ENCODE data around the gene SLC25A48. TPM values are rescaled to one million over a fixed set of nuclear protein-coding genes. Genes with fewer than 3 reads are reported as not detected.

SLC25A48 gene
- total RNA-seq, 1 donor: not detected

GRCh38 chr5:135821061-135821801, 13.2 kb upstream of the SLC25A48 start:
- no peaks in the 10 kb centered on the region for H4K20me1 ChIP-seq (ENCODE audit: insufficient read depth, low read length)
- H2AFZ ChIP-seq (ENCODE audit: low read length): no peak overlapping the region
- no peak overlapping the region for H3K27ac ChIP-seq (ENCODE audit: low read depth, low read length)
- DNase-seq (ENCODE audit: insufficient read length, low spot score, missing footprints): peak; percentile 22
- no peaks in the 10 kb centered on the region for H3K4me1 ChIP-seq (ENCODE audit: insufficient read depth, low read length)
- no peak overlapping the region for H3K4me2 ChIP-seq (ENCODE audit: insufficient read depth, low read length)
- peaks cover 3% of the 10 kb centered on the region for H3K27me3 ChIP-seq (ENCODE audit: insufficient read depth, low read length)
- H3K36me3 ChIP-seq (ENCODE audit: insufficient read depth, low read length): no peaks in the 10 kb centered on the region
- H3K79me2 ChIP-seq (ENCODE audit: insufficient read depth, low read length): no peaks in the 10 kb centered on the region
- no peak overlapping the region for H3K4me3 ChIP-seq (ENCODE audit: insufficient read depth, low read length)
- no peak for TF ChIP-seq CTCF (IDR thresholded peaks at IDR 0.05; ENCODE audit: extremely low read depth, low read depth, low read length)
- H3K9me3 ChIP-seq (ENCODE audit: low read depth, low read length): no peaks in the 10 kb centered on the region

- H3K4me2 ChIP-seq (ENCODE audit: insufficient read depth, low read length): no peak overlapping the region
- peak; percentile 30 for DNase-seq (ENCODE audit: insufficient read length, low spot score, missing footprints)
- TF ChIP-seq CTCF (IDR thresholded peaks at IDR 0.05; ENCODE audit: extremely low read depth, low read depth, low read length): no peak
These were observed 12.7 kb upstream of the SLC25A48 start for GRCh38 chr5:135821802-135822201.

GRCh38 chr5:135822286-135822685, 12.2 kb upstream of the SLC25A48 start:
- Histone ChIP-seq H3K36me3 (ENCODE audit: insufficient read depth, low read length) (no peaks in the 10 kb centered on the region), H2AFZ (ENCODE audit: low read length) (no peak overlapping the region), H3K9me3 (ENCODE audit: low read depth, low read length) (no peaks in the 10 kb centered on the region), H4K20me1 (ENCODE audit: insufficient read depth, low read length) (no peaks in the 10 kb centered on the region), H3K4me2 (ENCODE audit: insufficient read depth, low read length) (no peak overlapping the region), H3K4me1 (ENCODE audit: insufficient read depth, low read length) (no peaks in the 10 kb centered on the region), H3K27me3 (ENCODE audit: insufficient read depth, low read length) (peaks cover 3% of the 10 kb centered on the region), H3K27ac (ENCODE audit: low read depth, low read length) (no peak overlapping the region), H3K79me2 (ENCODE audit: insufficient read depth, low read length) (no peaks in the 10 kb centered on the region), H3K4me3 (ENCODE audit: insufficient read depth, low read length) (no peak overlapping the region)
- no peak for TF ChIP-seq CTCF (IDR thresholded peaks at IDR 0.05; ENCODE audit: extremely low read depth, low read depth, low read length)
- peak; percentile 11 for DNase-seq (ENCODE audit: insufficient read length, low spot score, missing footprints)

More at GRCh38 chr5:135821802-135822201, 12.7 kb upstream of the SLC25A48 start:
- no peak overlapping the region for H3K4me3 ChIP-seq (ENCODE audit: insufficient read depth, low read length)
- H3K9me3 ChIP-seq (ENCODE audit: low read depth, low read length): no peaks in the 10 kb centered on the region
- H3K36me3 ChIP-seq (ENCODE audit: insufficient read depth, low read length): no peaks in the 10 kb centered on the region
- no peaks in the 10 kb centered on the region for H4K20me1 ChIP-seq (ENCODE audit: insufficient read depth, low read length)
- H3K4me1 ChIP-seq (ENCODE audit: insufficient read depth, low read length): no peaks in the 10 kb centered on the region
- H3K27ac ChIP-seq (ENCODE audit: low read depth, low read length): no peak overlapping the region
- H3K27me3 ChIP-seq (ENCODE audit: insufficient read depth, low read length): peaks cover 3% of the 10 kb centered on the region
- no peaks in the 10 kb centered on the region for H3K79me2 ChIP-seq (ENCODE audit: insufficient read depth, low read length)
- no peak overlapping the region for H2AFZ ChIP-seq (ENCODE audit: low read length)

- Histone ChIP-seq H3K9me3 (ENCODE audit: low read depth, low read length) (no peaks in the 10 kb centered on the region), H4K20me1 (ENCODE audit: insufficient read depth, low read length) (no peaks in the 10 kb centered on the region), H3K27ac (ENCODE audit: low read depth, low read length) (no peak overlapping the region), H3K4me1 (ENCODE audit: insufficient read depth, low read length) (no peaks in the 10 kb centered on the region), H3K79me2 (ENCODE audit: insufficient read depth, low read length) (no peaks in the 10 kb centered on the region), H3K4me2 (ENCODE audit: insufficient read depth, low read length) (no peak overlapping the region), H3K4me3 (ENCODE audit: insufficient read depth, low read length) (no peak overlapping the region), H3K27me3 (ENCODE audit: insufficient read depth, low read length) (no peaks in the 10 kb centered on the region), H2AFZ (ENCODE audit: low read length) (no peak overlapping the region), H3K36me3 (ENCODE audit: insufficient read depth, low read length) (no peaks in the 10 kb centered on the region)
- peak; percentile 19 for DNase-seq (ENCODE audit: insufficient read length, low spot score, missing footprints)
- TF ChIP-seq CTCF (IDR thresholded peaks at IDR 0.05; ENCODE audit: extremely low read depth, low read depth, low read length): no peak
These were observed 11.5 kb upstream of the SLC25A48 start for GRCh38 chr5:135822959-135823358.
